IMR-90 (cell line): ENCODE results near the gene EXOSC9.

Source experiments
- MXI1 ChIP-seq: IDR thresholded peaks from 2 replicates; pipeline ENCODE4 v1.6.1; 2012; ENCODE audit warnings: low read depth, mild to moderate bottlenecking, low read length, moderate library complexity, borderline replicate concordance
- POLR2A ChIP-seq: IDR thresholded peaks from 2 replicates; pipeline ENCODE4 v1.6.1; 2012; ENCODE audit warnings: mild to moderate bottlenecking, low read depth, low read length
- SMC3 ChIP-seq: fragments of 150-350 bp; IDR thresholded peaks from 2 replicates; pipeline ENCODE4 v1.6.1; 2016; ENCODE audit warnings: low read depth, mild to moderate bottlenecking, antibody characterized with exemption, low read length, moderate library complexity
- TF ChIP-seq, protein P1 (sequence below): conservative IDR thresholded peaks from 2 replicates; pipeline ENCODE4 v1.5.1; 2012; ENCODE audit warnings: mild to moderate bottlenecking, low read depth, low read length, improper control_type of control experiment
- TF ChIP-seq, protein P2 (sequence below): fragments of 150-350 bp; IDR thresholded peaks from 2 replicates; pipeline ENCODE4 v1.6.1; 2017; ENCODE audit warnings: mild to moderate bottlenecking, antibody characterized with exemption, low read length, low read depth

DNA sequence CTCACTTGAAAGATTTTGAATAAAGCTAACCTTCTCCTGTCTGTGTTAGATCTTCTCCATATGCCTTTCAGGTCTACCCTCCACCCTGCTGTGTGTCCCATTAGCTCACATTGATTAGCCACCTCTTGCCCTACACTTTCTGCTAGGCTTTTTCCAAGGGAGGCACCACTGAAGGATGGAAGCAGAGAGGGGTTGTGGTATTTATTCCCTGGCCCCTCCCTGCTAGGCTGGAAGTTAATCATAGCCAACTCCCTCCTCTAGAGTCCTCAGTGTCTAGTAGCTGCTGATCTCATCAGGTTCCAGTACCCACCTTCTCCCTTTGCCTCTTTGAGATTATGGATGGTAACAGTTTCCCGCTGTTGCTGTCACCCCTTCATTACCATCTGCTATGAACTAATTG, 27.2 kb upstream of the EXOSC9 start:
- TF ChIP-seq, protein P1, sequence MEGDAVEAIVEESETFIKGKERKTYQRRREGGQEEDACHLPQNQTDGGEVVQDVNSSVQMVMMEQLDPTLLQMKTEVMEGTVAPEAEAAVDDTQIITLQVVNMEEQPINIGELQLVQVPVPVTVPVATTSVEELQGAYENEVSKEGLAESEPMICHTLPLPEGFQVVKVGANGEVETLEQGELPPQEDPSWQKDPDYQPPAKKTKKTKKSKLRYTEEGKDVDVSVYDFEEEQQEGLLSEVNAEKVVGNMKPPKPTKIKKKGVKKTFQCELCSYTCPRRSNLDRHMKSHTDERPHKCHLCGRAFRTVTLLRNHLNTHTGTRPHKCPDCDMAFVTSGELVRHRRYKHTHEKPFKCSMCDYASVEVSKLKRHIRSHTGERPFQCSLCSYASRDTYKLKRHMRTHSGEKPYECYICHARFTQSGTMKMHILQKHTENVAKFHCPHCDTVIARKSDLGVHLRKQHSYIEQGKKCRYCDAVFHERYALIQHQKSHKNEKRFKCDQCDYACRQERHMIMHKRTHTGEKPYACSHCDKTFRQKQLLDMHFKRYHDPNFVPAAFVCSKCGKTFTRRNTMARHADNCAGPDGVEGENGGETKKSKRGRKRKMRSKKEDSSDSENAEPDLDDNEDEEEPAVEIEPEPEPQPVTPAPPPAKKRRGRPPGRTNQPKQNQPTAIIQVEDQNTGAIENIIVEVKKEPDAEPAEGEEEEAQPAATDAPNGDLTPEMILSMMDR = no peak
- TF ChIP-seq POLR2A (no peak), SMC3 (no peak), MXI1 (no peak)
- TF ChIP-seq, protein P2, sequence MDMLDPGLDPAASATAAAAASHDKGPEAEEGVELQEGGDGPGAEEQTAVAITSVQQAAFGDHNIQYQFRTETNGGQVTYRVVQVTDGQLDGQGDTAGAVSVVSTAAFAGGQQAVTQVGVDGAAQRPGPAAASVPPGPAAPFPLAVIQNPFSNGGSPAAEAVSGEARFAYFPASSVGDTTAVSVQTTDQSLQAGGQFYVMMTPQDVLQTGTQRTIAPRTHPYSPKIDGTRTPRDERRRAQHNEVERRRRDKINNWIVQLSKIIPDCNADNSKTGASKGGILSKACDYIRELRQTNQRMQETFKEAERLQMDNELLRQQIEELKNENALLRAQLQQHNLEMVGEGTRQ = no peak
